ENCODE data around the gene HERC4. TPM values are rescaled to one million over a fixed set of nuclear protein-coding genes. Genes with fewer than 3 reads are reported as not detected.

The HERC4 gene
- total and polyA plus RNA-seq, 4 donors = 7.3 to 53.2 (median 16.0) TPM

DNA sequence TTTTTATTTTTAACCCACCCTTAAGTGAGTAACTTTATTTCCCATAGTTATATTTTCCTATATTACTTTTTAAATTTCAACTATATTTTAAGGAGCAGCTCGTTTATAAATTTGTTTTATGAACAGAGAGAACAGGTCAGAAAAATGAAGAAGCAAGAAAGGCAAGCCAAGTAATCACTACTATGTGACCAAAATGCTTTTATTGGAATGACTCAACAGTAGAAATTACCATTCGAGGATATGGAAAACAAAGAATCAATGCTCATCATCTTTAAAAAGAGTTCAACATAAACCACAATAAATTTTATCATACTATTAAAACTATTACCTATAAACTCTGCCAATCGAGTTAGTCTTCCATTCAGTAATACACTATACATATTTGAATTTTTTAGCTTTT lies 7.6 kb downstream of the HERC4 start:
- Histone ChIP-seq H3K4me3 (ENCODE audit: low read depth in 1 of 3, low read length in 3 of 3) (no peak overlapping the region), H3K9me3 (ENCODE audit: control insufficient read depth in 4 of 4, low read length in 3 of 4) (no peaks in the 10 kb centered on the region), H3K4me1 (ENCODE audit: control insufficient read depth in 4 of 4, insufficient read depth in 4 of 4, low read length in 3 of 4) (peaks cover 0 to 11% (median 2%) of the 10 kb centered on the region in 4 donors), H3K9ac (ENCODE audit: low read depth in 1 of 2, low read length in 2 of 2) (no peak overlapping the region), H3K36me3 (ENCODE audit: control insufficient read depth in 4 of 4, insufficient read depth in 3 of 4, low read depth in 1 of 4, low read length in 3 of 4) (peaks cover 0 to 6% (median 2%) of the 10 kb centered on the region in 4 donors), H3K27me3 (ENCODE audit: control insufficient read depth in 4 of 4, insufficient read depth in 4 of 4, low read length in 3 of 4) (no peaks in the 10 kb centered on the region), H3K27ac (ENCODE audit: low read depth in 1 of 2, low read length in 2 of 2) (no peak overlapping the region)
- TF ChIP-seq RAD21 (IDR thresholded peaks at IDR 0.05) = no peak
- no peak for TF ChIP-seq FOXA1 (IDR thresholded peaks at IDR 0.05)
- TF ChIP-seq NR2F2 (IDR thresholded peaks at IDR 0.05) = no peak
- TF ChIP-seq ATF3 (IDR thresholded peaks at IDR 0.05) = no peak
- DNase-seq (ENCODE audit: low spot score) = no peak
- WGBS = 85% methylated on average over 3 of the region's 3 CpGs

- Histone ChIP-seq H3K4me3 (ENCODE audit: low read depth in 1 of 3, low read length in 3 of 3) (no peak overlapping the region), H3K4me1 (ENCODE audit: control insufficient read depth in 4 of 4, insufficient read depth in 4 of 4, low read length in 3 of 4) (peaks cover 0 to 6% (median 2%) of the 10 kb centered on the region in 4 donors), H3K27me3 (ENCODE audit: control insufficient read depth in 4 of 4, insufficient read depth in 4 of 4, low read length in 3 of 4) (no peaks in the 10 kb centered on the region), H3K9me3 (ENCODE audit: control insufficient read depth in 4 of 4, low read length in 3 of 4) (no peaks in the 10 kb centered on the region), H3K9ac (ENCODE audit: low read depth in 1 of 2, low read length in 2 of 2) (no peak overlapping the region), H3K27ac (ENCODE audit: low read depth in 1 of 2, low read length in 2 of 2) (no peak overlapping the region), H3K36me3 (ENCODE audit: control insufficient read depth in 4 of 4, insufficient read depth in 3 of 4, low read depth in 1 of 4, low read length in 3 of 4) (peaks cover 0 to 6% (median 2%) of the 10 kb centered on the region in 4 donors)
- no peak for TF ChIP-seq FOXA1 (IDR thresholded peaks at IDR 0.05)
- TF ChIP-seq NR2F2 (IDR thresholded peaks at IDR 0.05) = no peak
- no peak for TF ChIP-seq JUND (IDR thresholded peaks at IDR 0.05)
- TF ChIP-seq, protein P1, sequence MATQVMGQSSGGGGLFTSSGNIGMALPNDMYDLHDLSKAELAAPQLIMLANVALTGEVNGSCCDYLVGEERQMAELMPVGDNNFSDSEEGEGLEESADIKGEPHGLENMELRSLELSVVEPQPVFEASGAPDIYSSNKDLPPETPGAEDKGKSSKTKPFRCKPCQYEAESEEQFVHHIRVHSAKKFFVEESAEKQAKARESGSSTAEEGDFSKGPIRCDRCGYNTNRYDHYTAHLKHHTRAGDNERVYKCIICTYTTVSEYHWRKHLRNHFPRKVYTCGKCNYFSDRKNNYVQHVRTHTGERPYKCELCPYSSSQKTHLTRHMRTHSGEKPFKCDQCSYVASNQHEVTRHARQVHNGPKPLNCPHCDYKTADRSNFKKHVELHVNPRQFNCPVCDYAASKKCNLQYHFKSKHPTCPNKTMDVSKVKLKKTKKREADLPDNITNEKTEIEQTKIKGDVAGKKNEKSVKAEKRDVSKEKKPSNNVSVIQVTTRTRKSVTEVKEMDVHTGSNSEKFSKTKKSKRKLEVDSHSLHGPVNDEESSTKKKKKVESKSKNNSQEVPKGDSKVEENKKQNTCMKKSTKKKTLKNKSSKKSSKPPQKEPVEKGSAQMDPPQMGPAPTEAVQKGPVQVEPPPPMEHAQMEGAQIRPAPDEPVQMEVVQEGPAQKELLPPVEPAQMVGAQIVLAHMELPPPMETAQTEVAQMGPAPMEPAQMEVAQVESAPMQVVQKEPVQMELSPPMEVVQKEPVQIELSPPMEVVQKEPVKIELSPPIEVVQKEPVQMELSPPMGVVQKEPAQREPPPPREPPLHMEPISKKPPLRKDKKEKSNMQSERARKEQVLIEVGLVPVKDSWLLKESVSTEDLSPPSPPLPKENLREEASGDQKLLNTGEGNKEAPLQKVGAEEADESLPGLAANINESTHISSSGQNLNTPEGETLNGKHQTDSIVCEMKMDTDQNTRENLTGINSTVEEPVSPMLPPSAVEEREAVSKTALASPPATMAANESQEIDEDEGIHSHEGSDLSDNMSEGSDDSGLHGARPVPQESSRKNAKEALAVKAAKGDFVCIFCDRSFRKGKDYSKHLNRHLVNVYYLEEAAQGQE (IDR thresholded peaks at IDR 0.05) = no peak
- no peak for TF ChIP-seq FOXA2 (IDR thresholded peaks at IDR 0.05)
- no peak for TF ChIP-seq EGR1 (IDR thresholded peaks at IDR 0.05; ENCODE audit: low read depth in 2 of 2)
- no peak for TF ChIP-seq CTCF (IDR thresholded peaks at IDR 0.05; ENCODE audit: low read depth, low read length, missing input control)
- no peak for TF ChIP-seq HNF4A (conservative IDR thresholded peaks at IDR 0.05)
- TF ChIP-seq SP1 (IDR thresholded peaks at IDR 0.05) = no peak
- TF ChIP-seq, protein P2, sequence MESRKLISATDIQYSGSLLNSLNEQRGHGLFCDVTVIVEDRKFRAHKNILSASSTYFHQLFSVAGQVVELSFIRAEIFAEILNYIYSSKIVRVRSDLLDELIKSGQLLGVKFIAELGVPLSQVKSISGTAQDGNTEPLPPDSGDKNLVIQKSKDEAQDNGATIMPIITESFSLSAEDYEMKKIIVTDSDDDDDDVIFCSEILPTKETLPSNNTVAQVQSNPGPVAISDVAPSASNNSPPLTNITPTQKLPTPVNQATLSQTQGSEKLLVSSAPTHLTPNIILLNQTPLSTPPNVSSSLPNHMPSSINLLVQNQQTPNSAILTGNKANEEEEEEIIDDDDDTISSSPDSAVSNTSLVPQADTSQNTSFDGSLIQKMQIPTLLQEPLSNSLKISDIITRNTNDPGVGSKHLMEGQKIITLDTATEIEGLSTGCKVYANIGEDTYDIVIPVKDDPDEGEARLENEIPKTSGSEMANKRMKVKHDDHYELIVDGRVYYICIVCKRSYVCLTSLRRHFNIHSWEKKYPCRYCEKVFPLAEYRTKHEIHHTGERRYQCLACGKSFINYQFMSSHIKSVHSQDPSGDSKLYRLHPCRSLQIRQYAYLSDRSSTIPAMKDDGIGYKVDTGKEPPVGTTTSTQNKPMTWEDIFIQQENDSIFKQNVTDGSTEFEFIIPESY (IDR thresholded peaks at IDR 0.05) = no peak
- TF ChIP-seq YY1 (IDR thresholded peaks at IDR 0.05) = no peak
- TF ChIP-seq TAF1 (conservative IDR thresholded peaks at IDR 0.05) = no peak
- no peak for TF ChIP-seq HNF4G (IDR thresholded peaks at IDR 0.05)
- DNase-seq (ENCODE audit: low spot score) = no peak
- 84% methylated on average over 4 of the region's 4 CpGs for WGBS
Measured at GRCh38 chr10:68067029-68067428, 8.1 kb downstream of the HERC4 start.
